Smooth muscle cell of the brain vasculature (primary cell): ENCODE measurements around the gene RAB14.

ENCODE experiments used
- DNase-seq: peaks from one replicate; pipeline ENCODE4 v3.0.0-alpha.2; 2012; ENCODE audit warnings: low read depth, low spot score

Gene RAB14

GRCh38 chr9:121201738-121202533 is at the start of gene RAB14:
Gene RAB14, minus strand, starts transcription at chr9:121201869. Its CDS starts 8,457 bp downstream, at chr9:121193412.
- DNase-seq = peak; percentile 94

DNA sequence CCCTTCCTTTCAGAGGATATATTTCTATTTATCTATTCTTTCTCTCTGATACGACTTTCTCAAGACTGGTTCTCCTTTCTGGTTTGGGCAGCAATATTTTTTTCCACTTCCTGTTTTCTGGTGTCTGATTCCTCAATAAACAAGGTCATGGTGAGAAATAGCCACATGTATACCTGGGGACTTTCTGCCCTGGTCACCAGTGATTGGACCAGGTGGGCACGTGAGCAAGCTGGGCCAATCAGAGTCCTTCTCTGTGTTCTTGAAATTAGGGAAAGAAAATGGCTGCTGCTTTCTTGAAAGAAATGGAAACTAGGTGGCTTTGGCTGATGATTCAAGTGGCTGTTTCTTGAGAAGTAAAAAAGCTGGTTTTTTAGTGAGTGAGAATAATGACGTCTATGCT is 47.9 kb upstream of the RAB14 start:
- DNase-seq = no peak

DNA sequence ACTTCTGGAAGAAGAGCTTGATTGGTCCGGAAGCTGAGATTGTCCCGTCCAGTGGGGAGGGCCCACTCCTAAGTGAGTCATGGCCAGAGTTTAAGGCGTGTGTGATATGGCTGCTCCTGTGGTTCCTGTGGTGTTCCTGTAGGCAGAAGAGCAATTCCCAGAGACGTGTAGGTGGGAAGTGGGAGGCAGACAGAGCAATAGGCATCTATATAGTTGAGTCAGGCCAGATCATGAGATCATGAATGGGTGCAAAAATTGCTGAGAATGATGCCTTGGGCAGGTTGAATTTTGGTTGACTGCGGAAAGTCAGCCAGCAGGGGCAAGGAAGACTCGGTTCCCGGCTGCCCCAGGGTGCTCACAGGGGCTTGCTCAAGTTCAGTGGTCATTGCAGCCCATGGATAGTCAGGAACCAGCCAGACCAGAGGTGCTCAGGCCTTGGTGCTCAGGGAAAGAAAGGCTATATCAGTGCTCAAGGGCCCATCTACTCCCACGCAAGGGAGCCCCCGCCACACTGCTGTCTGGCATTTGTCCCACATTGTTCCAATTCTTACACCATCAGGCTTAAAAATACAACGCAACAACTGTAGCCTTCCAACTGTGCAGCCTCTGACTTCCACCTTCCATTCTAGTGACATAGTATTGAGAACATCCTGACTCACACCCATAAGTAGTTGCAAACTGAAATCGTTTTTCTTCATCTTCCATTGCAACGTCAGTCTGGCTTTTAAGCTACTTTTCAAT is 45.3 kb upstream of the RAB14 start:
- peak; percentile 77 for DNase-seq

DNA sequence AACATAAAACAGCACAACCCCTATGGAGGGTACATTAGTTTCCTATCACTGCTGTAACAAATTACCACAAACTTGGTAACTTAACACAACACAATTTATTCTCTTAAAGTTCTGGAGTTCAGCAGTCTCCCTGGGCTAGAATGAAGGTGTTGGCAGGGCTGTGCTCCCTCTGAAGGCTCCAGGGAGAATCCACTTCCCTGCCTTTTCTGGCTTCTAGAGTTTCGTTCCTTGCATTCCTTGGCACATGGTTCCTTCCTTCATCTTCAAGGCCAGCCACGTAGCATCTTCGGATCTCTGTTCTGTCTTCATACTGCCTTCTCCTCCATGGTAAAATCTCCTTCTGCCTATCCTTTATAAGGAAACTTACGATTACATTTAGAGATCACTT is 41.3 kb upstream of the RAB14 start:
- no peak for DNase-seq

- no peak for DNase-seq
These were observed 40.7 kb upstream of the RAB14 start for GRCh38 chr9:121242219-121242958.

- no peak for DNase-seq
These were observed 38.9 kb upstream of the RAB14 start for GRCh38 chr9:121240472-121241135.

DNA sequence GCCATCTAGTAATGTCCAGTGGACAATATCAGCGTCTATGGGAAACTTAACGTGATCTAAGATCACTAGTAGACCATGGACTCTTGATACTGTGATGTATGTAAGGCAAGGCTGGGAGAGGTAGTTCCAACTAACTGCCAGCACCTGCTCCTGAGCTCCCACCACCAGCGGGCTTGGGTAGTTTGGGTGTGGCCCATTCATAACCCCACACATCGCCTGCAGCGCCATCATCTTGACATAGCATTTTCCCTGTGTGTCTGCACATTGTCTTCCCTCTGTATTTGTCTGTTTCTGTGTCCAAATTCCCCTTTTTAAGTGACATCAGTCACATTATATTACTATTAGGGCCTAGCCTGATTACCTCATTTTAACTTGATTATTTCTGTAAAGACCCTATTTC is 38.2 kb upstream of the RAB14 start:
- no peak for DNase-seq

- no peak for DNase-seq
These were observed 37.4 kb upstream of the RAB14 start for GRCh38 chr9:121239071-121239470.

DNA sequence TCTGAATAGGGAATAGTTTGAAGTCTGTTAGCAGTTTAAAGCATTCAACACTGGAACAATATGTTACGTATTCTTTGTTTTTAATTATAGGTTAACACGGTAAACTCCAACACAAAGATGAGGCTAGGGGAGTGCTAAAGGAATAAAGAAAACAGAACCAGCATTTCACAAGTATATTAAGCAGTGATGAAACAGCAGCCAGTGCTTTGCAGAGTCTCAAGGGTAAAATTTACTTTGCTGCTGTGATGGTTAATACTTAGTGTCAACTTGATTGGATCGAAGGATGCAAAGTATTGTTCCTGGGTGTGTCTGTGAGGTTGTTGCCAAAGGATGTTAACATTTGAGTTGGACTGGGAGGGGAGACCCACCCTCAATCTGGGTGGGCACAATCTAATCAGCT is 36.2 kb upstream of the RAB14 start:
- DNase-seq = no peak

- DNase-seq = no peak
These were observed 33.8 kb upstream of the RAB14 start for GRCh38 chr9:121235512-121235911.

- no peak for DNase-seq
These were observed 33.1 kb upstream of the RAB14 start for GRCh38 chr9:121234832-121235161.

- DNase-seq = no peak
These were observed 32.5 kb upstream of the RAB14 start for GRCh38 chr9:121233906-121234831.

DNA sequence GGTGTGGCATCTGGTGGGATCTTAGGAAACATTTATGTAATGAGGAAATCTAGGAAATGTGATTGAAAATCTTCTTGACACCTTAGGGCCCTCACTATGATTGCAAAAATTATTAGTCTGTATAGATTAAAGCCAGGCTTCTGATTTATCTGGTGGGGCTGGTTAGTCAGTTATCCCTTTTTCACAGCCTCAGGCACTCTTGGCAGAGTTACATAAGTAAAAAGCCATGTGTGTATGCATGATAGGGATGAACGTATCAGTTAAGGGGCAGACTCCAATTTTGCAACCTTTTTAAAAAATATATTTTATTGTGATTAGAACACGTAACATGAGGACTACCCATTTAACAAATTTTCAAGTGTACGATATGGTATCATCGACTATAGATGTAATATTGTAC is 30.6 kb upstream of the RAB14 start:
- no peak for DNase-seq

DNA sequence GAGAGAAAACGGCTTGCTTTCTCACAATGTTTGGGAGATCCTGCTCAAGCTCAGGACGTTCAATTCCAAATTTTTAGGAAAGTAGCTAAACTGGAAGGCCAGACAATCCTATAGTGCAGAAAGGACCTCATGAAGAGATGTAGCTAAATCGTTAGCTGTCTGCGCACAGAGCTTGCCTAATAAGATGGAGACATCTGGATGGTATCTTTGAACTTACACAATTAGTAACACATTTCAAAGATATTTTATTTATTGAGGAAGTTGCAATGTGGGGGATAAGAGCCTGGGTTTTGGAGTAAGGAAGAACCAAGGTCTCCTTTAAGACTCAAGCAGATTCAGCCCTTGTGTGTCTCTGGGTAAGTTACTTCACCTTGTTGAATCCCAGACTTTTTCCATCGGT is 28.6 kb upstream of the RAB14 start:
- DNase-seq = no peak

DNA sequence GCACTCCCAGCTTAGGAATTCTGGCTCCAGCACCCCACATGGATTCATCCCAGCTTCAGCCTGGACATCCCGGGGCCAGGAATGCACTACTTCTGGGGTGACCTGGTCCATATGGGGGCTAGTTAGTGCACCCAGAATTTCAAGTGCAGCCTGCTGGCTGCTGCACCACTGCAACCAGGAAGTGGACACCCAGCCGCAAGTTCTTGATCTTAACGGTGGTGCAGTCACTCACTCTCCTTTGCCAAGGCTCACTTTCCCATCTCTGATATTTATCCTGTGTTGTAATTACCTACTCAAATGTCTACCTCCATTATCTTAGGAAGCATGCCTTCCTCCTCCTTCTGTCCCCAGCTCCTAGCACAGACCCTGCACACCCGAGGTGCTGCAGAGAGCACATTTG is 26.2 kb upstream of the RAB14 start:
- no peak for DNase-seq

DNA sequence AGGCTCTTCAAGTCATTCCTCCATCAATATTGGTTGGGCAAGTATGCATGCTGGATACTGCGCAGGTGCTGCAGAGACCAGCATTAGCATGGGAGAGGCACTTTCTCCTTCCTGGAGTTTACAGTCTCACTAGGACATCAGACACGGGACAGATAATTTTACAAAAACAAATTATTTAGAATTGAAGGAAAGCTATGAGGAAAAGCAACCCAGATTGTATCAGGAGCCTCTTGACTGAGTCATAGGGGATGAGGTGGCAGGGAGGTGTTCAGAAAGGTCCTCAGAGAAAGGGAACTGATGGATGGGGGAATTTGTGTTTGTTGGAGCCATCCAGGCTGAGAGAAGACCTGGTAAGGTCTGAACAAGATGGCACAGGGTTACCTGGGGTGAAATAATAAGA is 24.5 kb upstream of the RAB14 start:
- no peak for DNase-seq

DNA sequence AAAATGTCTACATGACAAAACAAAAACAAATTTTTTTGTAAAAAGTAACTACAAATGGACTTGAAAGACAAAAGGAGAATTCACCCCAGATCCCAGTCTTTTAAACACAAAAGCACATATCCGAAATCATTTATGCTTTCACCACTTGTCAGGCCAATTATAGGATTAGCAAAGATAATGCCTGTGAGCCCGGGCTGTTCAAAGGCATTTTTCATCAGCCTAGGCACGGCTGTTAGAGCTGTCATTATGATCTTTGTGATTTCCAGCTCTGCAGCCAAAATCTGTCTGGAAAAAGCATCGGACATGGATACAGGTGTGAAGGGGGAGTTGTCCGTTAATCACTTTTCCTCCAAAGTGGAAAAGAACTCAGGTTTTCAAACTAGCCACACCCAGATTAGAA is 23.6 kb upstream of the RAB14 start:
- no peak for DNase-seq

- DNase-seq = no peak
These were observed 21.0 kb upstream of the RAB14 start for GRCh38 chr9:121222524-121223171.

DNA sequence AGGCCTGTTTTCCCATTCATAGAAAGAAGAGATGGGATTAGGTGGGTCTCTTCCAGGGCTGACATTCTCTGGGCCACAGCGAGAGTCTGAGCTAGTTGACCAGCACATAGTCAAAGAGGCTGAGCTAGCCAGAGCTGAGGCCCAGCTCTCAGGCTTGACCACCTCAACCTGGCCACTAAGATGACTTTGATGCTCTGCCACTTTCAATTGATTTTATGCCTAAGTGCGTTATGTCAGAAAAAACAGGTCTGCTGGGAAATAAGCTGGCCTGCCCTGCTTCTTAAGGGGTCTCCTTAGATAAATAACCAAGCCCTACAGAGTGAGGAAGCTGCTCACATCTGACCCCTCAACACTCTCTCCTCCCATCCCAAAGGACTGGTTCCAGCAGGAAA is 20.0 kb upstream of the RAB14 start:
- DNase-seq = no peak

DNA sequence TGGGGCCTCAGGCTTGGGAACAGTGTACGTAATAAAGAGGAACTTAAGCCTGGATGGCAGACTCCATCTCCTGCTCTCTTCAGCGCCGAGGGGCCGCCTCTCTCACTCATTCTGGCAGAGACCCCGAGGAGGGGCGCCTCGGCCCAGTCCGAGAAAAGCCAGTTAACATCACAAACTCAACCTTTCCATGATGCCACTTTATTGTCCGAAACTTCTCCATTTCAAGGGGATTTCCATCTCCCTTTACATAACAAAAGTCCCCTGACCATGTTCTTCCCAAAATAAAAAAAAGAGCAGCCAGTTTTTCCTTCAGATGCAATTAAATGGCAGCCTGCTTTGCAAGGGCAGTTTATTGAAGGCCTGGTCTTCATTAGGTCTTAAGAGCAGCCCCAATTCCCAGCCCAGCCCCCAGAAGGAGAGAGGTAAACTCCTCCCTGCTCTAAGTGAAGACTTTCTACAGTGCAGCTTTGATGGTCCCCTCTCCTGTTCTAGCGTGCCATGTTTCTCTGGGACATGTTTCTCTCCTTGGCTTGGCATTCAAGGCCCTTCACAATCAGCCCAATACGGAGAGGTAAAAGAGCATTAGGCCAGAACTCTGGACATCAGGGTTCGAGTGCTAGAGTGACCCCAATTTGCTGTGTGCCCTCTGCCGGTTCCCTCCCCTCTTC is 19.5 kb upstream of the RAB14 start:
- DNase-seq = no peak
